K562 (cell line): ENCODE results near the gene CNGA4.

Source experiments
- CTBP1 ChIP-seq: fragments of 450-650 bp; IDR thresholded peaks from 2 replicates; pipeline ENCODE4 v1.6.1; 2016; ENCODE audit warnings: borderline replicate concordance
- TF ChIP-seq, protein P1 (sequence below): sonication (generic); formaldehyde crosslinking; IDR thresholded peaks from 2 replicates; pipeline ENCODE4 v1.4.0; 2020; ENCODE audit warnings: mild to moderate bottlenecking, missing genetic modification reagents

- TF ChIP-seq, protein P1, sequence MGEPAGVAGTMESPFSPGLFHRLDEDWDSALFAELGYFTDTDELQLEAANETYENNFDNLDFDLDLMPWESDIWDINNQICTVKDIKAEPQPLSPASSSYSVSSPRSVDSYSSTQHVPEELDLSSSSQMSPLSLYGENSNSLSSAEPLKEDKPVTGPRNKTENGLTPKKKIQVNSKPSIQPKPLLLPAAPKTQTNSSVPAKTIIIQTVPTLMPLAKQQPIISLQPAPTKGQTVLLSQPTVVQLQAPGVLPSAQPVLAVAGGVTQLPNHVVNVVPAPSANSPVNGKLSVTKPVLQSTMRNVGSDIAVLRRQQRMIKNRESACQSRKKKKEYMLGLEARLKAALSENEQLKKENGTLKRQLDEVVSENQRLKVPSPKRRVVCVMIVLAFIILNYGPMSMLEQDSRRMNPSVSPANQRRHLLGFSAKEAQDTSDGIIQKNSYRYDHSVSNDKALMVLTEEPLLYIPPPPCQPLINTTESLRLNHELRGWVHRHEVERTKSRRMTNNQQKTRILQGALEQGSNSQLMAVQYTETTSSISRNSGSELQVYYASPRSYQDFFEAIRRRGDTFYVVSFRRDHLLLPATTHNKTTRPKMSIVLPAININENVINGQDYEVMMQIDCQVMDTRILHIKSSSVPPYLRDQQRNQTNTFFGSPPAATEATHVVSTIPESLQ = no peak
- TF ChIP-seq CTBP1 = no peak
These were observed 12.3 kb downstream of the CNGA4 start for GRCh38 chr11:6251120-6251733.
